Measurements from ENCODE around the gene FRYL. TPM values are rescaled to one million over a fixed set of nuclear protein-coding genes. Genes with fewer than 3 reads are reported as not detected.
A peak's percentile ranks its signal among the peaks of the same experiment; 100 is the strongest.
"Not testable (repeated sequence)": the region's sequence is repeated elsewhere in the genome, so short reads cannot be mapped to it uniquely, and the experiment has no call there.

The FRYL gene
- total RNA-seq, 1 donor from 2014 or later = 60.7 TPM

DNA sequence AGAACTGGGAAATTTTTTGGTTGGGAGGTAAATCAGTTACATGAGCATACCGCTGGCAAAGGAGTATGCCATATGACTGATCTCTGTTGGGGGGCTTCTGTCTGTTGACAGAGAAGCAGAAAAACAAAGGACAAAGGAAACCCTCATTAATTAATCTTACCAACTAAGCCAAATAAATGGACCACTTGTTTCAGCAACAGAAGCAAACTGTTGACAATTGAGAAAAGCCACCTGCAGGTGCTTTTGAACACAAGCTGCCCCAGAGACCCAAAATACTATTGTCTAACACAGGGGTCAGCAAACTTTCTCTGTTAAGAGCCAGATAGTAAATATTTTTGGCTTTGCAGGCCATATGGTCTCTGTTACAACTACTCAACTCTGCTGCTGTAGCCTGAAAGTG, 7.0 kb upstream of the FRYL start:
- peak; percentile 21 for FAIRE-seq

GRCh38 chr4:48786549-48786948, 6.5 kb upstream of the FRYL start:
- DNase-seq (ENCODE audit: low spot score in 2 of 2) (no peak), FAIRE-seq (no peak)

More for the DNA sequence above, 7.0 kb upstream of the FRYL start:
- no peak for DNase-seq (ENCODE audit: low spot score in 2 of 2)

DNA sequence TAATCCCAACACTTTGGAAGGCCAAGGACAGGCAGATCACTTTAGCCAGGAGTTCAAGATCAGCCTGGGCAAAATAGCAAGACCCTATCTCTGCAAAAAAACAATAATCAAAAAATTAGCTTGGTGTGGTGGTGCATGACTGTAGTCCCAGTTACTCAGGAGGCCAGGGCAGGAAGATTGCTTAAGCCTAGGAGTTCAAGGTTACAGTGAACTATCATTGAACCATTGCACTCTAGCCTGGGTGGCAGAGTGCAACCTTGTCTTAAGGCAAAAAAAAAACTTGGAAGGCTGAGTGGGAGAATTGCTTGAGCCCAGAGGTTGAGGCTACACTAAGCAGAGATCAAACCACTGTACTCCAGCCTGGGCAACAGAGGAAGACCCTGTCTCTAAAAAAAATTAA, 5.2 kb upstream of the FRYL start:
- DNase-seq (ENCODE audit: low spot score in 2 of 2) = no peak
- no peak for FAIRE-seq

- FAIRE-seq = no peak
- no peak for DNase-seq (ENCODE audit: low spot score in 2 of 2)
These were observed 1.9 kb upstream of the FRYL start for GRCh38 chr4:48781968-48782367.

- DNase-seq (ENCODE audit: low spot score in 2 of 2) (no peak), FAIRE-seq (no peak)
These were observed 761 bp upstream of the FRYL start for GRCh38 chr4:48780865-48781214.

DNA sequence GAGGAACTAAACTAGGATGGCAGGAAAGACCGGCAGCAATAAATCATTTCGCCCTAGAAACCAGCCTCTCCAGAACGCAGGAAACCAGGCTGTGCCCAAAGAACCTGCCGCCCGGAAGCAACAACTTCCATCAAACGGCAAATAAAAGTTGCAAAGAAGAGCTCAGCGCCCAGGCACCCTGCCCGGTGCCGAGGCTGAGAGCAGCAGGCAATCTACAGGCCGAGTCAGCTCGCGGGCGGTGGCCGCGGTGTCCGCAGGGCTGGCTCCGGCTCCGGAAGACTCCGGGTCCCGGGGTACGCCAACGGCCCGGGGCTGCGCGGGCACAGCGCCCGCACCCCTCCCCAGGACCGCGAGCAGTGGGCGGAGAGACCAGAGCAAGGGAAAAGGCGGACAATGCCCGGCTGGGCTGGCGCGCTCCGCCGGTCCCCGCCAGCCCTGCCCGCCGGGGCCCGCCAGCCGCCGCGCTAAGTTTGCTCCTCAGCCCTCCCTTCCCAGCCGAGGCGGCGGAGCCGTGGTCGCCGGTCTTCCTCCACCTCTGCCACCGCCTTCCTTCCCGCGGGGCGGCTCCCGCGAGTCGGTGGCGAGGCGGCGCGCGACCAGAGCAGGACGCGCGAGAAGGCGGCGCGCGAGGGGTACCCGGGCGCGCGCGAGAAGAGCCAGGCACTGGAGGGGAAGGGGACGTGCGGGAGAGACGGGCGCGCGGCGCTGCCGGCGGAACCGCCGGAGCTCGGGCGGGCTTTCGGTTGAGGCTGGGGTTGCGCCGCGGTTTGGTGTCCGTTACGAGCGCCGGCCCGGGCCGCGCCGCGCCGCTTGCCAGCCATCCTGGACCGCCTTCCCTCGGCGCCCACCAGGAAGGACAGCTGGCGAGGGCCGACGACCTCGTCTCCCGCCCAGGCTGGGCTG, 733 bp downstream of the FRYL start:
- FAIRE-seq (no peak), DNase-seq (ENCODE audit: low spot score in 2 of 2) (peak; percentile 57 to 70)

- no peak for DNase-seq (ENCODE audit: low spot score in 2 of 2)
- no peak for FAIRE-seq
These were observed 1.5 kb downstream of the FRYL start for GRCh38 chr4:48778431-48779094.

DNA sequence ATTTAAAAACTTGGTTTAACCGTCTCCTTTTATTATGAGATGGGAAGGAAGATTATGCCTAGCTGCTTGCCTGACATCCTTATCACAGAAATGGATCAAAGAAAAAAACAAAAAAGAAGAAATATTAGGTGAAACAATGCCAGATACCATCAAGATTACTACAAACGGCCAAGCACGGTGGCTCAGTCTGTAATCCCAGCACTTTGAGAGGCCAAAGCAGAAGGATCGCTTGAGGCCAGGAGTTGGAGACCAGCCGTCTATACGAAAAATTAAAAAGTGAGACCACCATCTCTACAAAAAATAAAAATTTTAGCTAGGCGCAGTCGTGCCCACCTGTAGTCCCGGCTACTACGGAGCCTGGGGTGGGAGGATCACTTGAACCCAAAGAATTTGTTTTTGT, 2.3 kb downstream of the FRYL start:
- DNase-seq (ENCODE audit: low spot score in 2 of 2) = no peak
- no peak for FAIRE-seq

GRCh38 chr4:48774760-48775710, 5.0 kb downstream of the FRYL start:
- no peak for DNase-seq (ENCODE audit: low spot score in 2 of 2)
- no peak for FAIRE-seq

- FAIRE-seq (peak; percentile 6), DNase-seq (ENCODE audit: low spot score in 2 of 2) (no peak)
These were observed 7.5 kb downstream of the FRYL start for GRCh38 chr4:48772556-48772955.

GRCh38 chr4:48767055-48767929, 12.8 kb downstream of the FRYL start:
- FAIRE-seq (no peak), DNase-seq (ENCODE audit: low spot score in 2 of 2) (no peak)

DNA sequence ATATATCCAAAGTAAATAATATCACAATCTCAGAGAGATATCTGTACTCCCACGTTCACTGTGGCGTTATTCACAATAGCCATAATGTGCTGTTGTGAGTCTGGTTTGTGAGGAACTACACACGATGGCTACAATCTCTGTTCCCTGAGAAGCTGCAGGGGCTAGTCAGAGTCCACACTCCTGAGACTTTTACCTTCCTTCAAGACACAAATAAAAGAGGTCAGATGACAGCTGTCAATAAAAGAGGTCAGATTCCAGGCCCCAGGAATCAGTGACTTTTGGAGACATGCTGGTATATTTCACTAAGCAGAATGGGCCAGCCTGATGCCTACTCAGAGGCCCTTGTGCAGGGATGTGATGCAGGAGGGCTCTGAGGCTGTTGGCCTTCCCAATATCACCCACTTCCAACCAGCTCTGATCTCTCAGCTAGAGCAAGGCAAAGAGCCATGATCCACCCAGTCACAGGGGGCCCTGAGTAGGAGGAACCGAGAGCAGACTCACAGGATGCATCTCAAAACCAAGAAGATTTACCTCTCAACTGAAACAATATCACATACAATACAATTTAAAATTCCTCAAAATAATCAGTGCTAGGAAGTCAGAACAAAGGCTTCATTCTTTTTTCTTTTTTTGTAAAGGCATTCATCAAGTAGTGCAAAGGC, 13.8 kb downstream of the FRYL start:
- DNase-seq (ENCODE audit: low spot score in 2 of 2) (no peak), FAIRE-seq (no peak)

DNA sequence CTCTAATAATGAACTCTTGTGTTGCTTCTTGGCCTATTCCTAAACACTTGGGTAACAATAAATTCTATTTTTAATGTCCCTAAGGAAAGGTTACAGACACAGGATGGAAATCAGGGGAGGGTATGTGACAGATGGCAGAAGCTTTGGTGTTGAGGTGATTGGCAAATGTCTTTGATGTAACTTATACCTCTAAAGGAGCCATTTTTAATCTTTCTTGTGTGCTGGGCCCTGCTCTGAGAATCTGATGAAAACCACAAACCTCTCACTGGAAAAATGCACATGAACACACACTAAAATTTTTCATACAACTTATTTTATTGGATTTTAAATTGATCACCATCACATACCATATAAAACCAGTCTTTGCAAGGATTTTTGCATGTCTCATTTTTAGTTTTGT, 17.7 kb downstream of the FRYL start:
- DNase-seq (ENCODE audit: low spot score in 2 of 2) (no peak), FAIRE-seq (no peak)

DNA sequence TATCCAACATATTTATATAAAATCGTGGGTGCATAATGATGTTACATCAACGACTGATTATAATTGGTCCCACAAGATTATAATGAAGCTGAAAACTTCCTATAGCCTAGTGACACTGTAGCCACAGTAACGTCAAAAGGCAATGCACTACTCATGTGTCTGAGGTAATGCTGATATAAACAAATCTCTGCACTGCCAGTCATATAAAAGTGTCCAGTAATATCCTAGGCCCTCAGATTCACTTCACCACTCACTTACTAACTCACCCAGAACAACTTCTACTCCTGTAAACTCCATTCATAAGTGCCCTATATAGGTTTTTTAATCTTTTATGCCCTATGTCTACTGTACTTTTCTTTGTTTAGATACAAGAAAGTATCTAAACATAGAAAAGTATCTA, 18.8 kb downstream of the FRYL start:
- DNase-seq (ENCODE audit: low spot score in 2 of 2) (no peak), FAIRE-seq (no peak)

DNA sequence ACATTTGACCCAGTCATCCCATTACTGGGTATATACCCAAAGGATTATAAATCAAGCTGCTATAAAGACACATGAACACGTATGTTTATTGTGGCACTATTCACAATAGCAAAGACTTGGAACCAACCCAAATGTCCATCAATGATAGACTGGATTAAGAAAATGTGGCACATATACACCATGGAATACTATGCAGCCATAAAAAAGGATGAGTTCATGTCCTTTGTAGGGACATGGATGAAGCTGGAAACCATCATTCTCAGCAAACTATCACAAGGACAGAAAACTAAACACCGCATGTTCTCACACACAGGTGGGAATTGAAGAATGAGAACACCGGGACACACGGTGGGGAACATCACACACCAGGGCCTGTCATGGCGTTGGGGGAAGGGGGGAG, 21.4 kb downstream of the FRYL start:
- DNase-seq (ENCODE audit: low spot score in 2 of 2); FAIRE-seq: not testable (repeated sequence)

DNA sequence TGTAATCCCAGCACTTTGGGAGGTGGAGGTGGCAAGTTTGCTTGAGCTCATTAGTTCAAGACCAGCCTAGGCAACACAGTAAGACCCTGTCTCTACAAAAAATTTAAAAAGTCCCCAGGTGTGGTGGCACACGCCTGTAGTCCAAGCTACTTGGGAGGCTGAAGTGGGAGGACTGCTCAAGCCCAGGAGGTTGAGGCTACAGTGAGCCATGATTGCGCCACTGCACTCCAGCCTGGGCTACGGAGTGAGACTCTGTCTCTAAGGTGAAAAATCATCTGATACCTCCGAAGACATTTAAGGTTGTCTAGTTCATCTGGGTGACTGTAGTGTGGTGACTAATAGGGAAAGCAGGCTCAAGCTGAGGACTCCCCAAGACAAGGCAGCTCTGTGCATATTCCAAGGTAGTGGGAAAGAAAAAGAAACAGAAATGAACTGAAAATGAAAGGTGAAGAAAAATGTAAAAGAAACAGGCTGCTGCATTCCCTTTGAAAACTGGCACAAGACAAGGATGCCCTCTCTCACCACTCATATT, 23.3 kb downstream of the FRYL start:
- no peak for FAIRE-seq
- DNase-seq (ENCODE audit: low spot score in 2 of 2) = no peak

GRCh38 chr4:48755281-48755680, 24.8 kb downstream of the FRYL start:
- DNase-seq (ENCODE audit: low spot score in 2 of 2) = no peak
- FAIRE-seq = no peak

DNA sequence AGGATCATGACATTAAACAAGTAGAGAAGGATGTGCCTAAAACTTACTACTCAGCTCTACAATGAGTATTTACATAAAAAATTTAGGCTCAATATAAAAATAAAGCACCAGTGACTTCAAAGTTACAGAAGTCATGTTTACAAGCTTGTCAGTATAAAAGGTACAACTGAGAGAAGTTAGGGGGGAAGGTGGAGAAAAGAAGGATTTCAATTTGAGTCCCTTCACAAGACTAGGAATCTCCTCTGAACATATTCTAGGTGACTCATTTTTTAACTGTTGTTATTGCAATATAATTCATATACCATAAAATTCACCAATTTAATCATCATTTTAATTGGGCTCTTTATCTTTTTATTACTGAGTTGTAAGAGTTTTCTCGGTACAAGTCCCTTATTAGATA, 26.9 kb downstream of the FRYL start:
- FAIRE-seq (no peak), DNase-seq (ENCODE audit: low spot score in 2 of 2) (no peak)

- DNase-seq (ENCODE audit: low spot score in 2 of 2) = no peak
- no peak for FAIRE-seq
These were observed 27.4 kb downstream of the FRYL start for GRCh38 chr4:48752726-48753125.
